Central memory CD8-positive, alpha-beta T cell (primary cell): ENCODE measurements around the gene XKR7.

Source experiments
- ATAC-seq: fragments of 150-1000 bp; cut with Tn5 transposase; replicated peaks from 2 replicates; pipeline ENCODE4 v1.10.0; 2022; ENCODE audit warnings: mild to moderate bottlenecking, moderate FRiP score, moderate number of reproducible peaks; ENCODE audit not compliant: poor library complexity, severe bottlenecking; ENCODE audit errors: extremely low read depth
- DNase-seq, 2 donors: peaks; one replicate each; pipeline ENCODE4 v3.0.0; 2021; ENCODE audit warnings: low spot score in 2 of 2
- H3K27ac Mint-ChIP-seq: one replicate; pipeline ENCODE4 v1.8.0; 2022; ENCODE audit warnings: low read depth, mild to moderate bottlenecking, moderate library complexity, mixed read lengths
- H3K27me3 Mint-ChIP-seq: one replicate; pipeline ENCODE4 v1.8.0; 2022; ENCODE audit warnings: mixed read lengths
- H3K36me3 Mint-ChIP-seq: one replicate; pipeline ENCODE4 v1.8.0; 2022; ENCODE audit warnings: mild to moderate bottlenecking, moderate library complexity, mixed read lengths; ENCODE audit not compliant: insufficient read depth
- H3K4me1 Mint-ChIP-seq: one replicate; pipeline ENCODE4 v1.8.0; 2022; ENCODE audit warnings: mixed read lengths
- H3K4me3 Mint-ChIP-seq: one replicate; pipeline ENCODE4 v1.8.0; 2022; ENCODE audit warnings: mild to moderate bottlenecking, moderate library complexity, mixed read lengths
- H3K9me3 Mint-ChIP-seq: one replicate; pipeline ENCODE4 v1.8.0; 2022; ENCODE audit warnings: mixed read lengths

Gene XKR7

GRCh38 chr20:31991339-31991705 is 23.4 kb downstream of the XKR7 start:
- Mint-ChIP-seq H3K4me3 (no peak overlapping the region), H3K9me3 (no peaks in the 10 kb centered on the region), H3K27me3 (peaks cover 39% of the 10 kb centered on the region), H3K27ac (no peak overlapping the region), H3K36me3 (no peaks in the 10 kb centered on the region), H3K4me1 (no peaks in the 10 kb centered on the region)
- DNase-seq (no peak), ATAC-seq (no peak)

- no peak overlapping the region for H3K27ac Mint-ChIP-seq
- H3K27me3 Mint-ChIP-seq = peaks cover 47% of the 10 kb centered on the region
- no peaks in the 10 kb centered on the region for H3K4me1 Mint-ChIP-seq
These were observed 24.1 kb downstream of the XKR7 start for GRCh38 chr20:31992086-31992485.

GRCh38 chr20:31996996-31997395 is 29.0 kb downstream of the XKR7 start:
- no peak for DNase-seq
- Mint-ChIP-seq H3K9me3 (no peaks in the 10 kb centered on the region), H3K4me1 (no peaks in the 10 kb centered on the region), H3K4me3 (no peak overlapping the region), H3K27ac (no peak overlapping the region), H3K36me3 (no peaks in the 10 kb centered on the region), H3K27me3 (peaks cover 61% of the 10 kb centered on the region)
- no peak for ATAC-seq

More at GRCh38 chr20:31992086-31992485, 24.1 kb downstream of the XKR7 start:
- no peaks in the 10 kb centered on the region for H3K36me3 Mint-ChIP-seq
- ATAC-seq (no peak), DNase-seq (no peak)
- no peaks in the 10 kb centered on the region for H3K9me3 Mint-ChIP-seq
- H3K4me3 Mint-ChIP-seq = no peak overlapping the region

- Mint-ChIP-seq H3K4me3 (no peak overlapping the region), H3K9me3 (no peaks in the 10 kb centered on the region), H3K4me1 (no peaks in the 10 kb centered on the region), H3K36me3 (no peaks in the 10 kb centered on the region), H3K27me3 (peaks cover 48% of the 10 kb centered on the region), H3K27ac (no peak overlapping the region)
- ATAC-seq (no peak), DNase-seq (no peak)
These were observed 30.3 kb downstream of the XKR7 start for GRCh38 chr20:31998246-31998645.

- Mint-ChIP-seq H3K27ac (no peak overlapping the region), H3K4me3 (no peak overlapping the region), H3K9me3 (no peaks in the 10 kb centered on the region), H3K36me3 (no peaks in the 10 kb centered on the region), H3K4me1 (peaks cover 6% of the 10 kb centered on the region), H3K27me3 (peaks cover 16% of the 10 kb centered on the region)
- DNase-seq = no peak
- ATAC-seq = no peak
These were observed 35.4 kb downstream of the XKR7 start for GRCh38 chr20:32003325-32003724.

- no peak overlapping the region for H3K4me3 Mint-ChIP-seq
- H3K9me3 Mint-ChIP-seq = no peaks in the 10 kb centered on the region
- no peak for DNase-seq
- no peak for ATAC-seq
- no peaks in the 10 kb centered on the region for H3K36me3 Mint-ChIP-seq
- peaks cover 15% of the 10 kb centered on the region for H3K27me3 Mint-ChIP-seq
- no peak overlapping the region for H3K27ac Mint-ChIP-seq
- H3K4me1 Mint-ChIP-seq = peaks cover 6% of the 10 kb centered on the region
These were observed 37.0 kb downstream of the XKR7 start for GRCh38 chr20:32004963-32005362.

GRCh38 chr20:32006053-32006452 is 38.1 kb downstream of the XKR7 start:
- H3K4me3 Mint-ChIP-seq = no peak overlapping the region
- DNase-seq = no peak
- H3K27ac Mint-ChIP-seq = no peak overlapping the region
- no peaks in the 10 kb centered on the region for H3K9me3 Mint-ChIP-seq
- peaks cover 6% of the 10 kb centered on the region for H3K4me1 Mint-ChIP-seq
- peaks cover 26% of the 10 kb centered on the region for H3K27me3 Mint-ChIP-seq
- H3K36me3 Mint-ChIP-seq = no peaks in the 10 kb centered on the region
- no peak for ATAC-seq

GRCh38 chr20:32006841-32007786 is 39.2 kb downstream of the XKR7 start:
- Mint-ChIP-seq H3K4me1 (peaks cover 6% of the 10 kb centered on the region), H3K36me3 (no peaks in the 10 kb centered on the region), H3K27me3 (peaks cover 26% of the 10 kb centered on the region), H3K27ac (no peak overlapping the region), H3K9me3 (no peaks in the 10 kb centered on the region), H3K4me3 (no peak overlapping the region)
- ATAC-seq (no peak), DNase-seq (no peak)

GRCh38 chr20:32007787-32008616 is 40.1 kb downstream of the XKR7 start:
- DNase-seq (no peak), ATAC-seq (no peak)
- H3K4me1 Mint-ChIP-seq = peaks cover 6% of the 10 kb centered on the region
- H3K36me3 Mint-ChIP-seq = no peaks in the 10 kb centered on the region
- no peak overlapping the region for H3K27ac Mint-ChIP-seq
- H3K27me3 Mint-ChIP-seq = peaks cover 26% of the 10 kb centered on the region
- H3K4me3 Mint-ChIP-seq = no peak overlapping the region
- no peaks in the 10 kb centered on the region for H3K9me3 Mint-ChIP-seq

- no peak for DNase-seq
- Mint-ChIP-seq H3K4me1 (peaks cover 6% of the 10 kb centered on the region), H3K4me3 (no peak overlapping the region), H3K27ac (no peak overlapping the region), H3K27me3 (peaks cover 29% of the 10 kb centered on the region), H3K9me3 (no peaks in the 10 kb centered on the region), H3K36me3 (no peaks in the 10 kb centered on the region)
- no peak for ATAC-seq
These were observed 41.6 kb downstream of the XKR7 start for GRCh38 chr20:32009564-32009963.

GRCh38 chr20:32010101-32010500 is 42.1 kb downstream of the XKR7 start, which contains the start of gene CCM2L:
Gene CCM2L, plus strand, starts transcription at chr20:32010438. Its CDS starts 17 bp downstream, at chr20:32010455.
- no peak within 1 kb of the TSS for H3K4me3 Mint-ChIP-seq
- ATAC-seq = no peak
- peaks cover 6% of the 10 kb centered on the region for H3K4me1 Mint-ChIP-seq
- H3K27me3 Mint-ChIP-seq = peaks cover 35% of the 10 kb centered on the region
- no peak within 1 kb of the TSS for H3K27ac Mint-ChIP-seq
- DNase-seq = no peak
- H3K9me3 Mint-ChIP-seq = no peaks in the 10 kb centered on the region
- H3K36me3 Mint-ChIP-seq = no peaks in the 10 kb centered on the region

- no peak for ATAC-seq
- H3K27me3 Mint-ChIP-seq = peaks cover 40% of the 10 kb centered on the region
- no peaks in the 10 kb centered on the region for H3K9me3 Mint-ChIP-seq
- H3K4me1 Mint-ChIP-seq = peaks cover 6% of the 10 kb centered on the region
- H3K36me3 Mint-ChIP-seq = no peaks in the 10 kb centered on the region
- H3K4me3 Mint-ChIP-seq = no peak overlapping the region
- no peak for DNase-seq
- H3K27ac Mint-ChIP-seq = no peak overlapping the region
These were observed 42.7 kb downstream of the XKR7 start for GRCh38 chr20:32010666-32011065.
